Neural cell (in vitro differentiated cells): ENCODE data around the gene CGNL1. TPM values are rescaled to one million over a fixed set of nuclear protein-coding genes. Genes with fewer than 3 reads are reported as not detected.

Experiments used
- H2AFZ ChIP-seq: fragments of 200-600, 300-800 bp; sonication (generic), shearing (Covaris generic); 2 replicates; pipeline ENCODE4 v1.6.0; 2014; ENCODE audit warnings: low read depth, mild to moderate bottlenecking, antibody characterized with exemption, low read length, moderate library complexity
- H3F3A ChIP-seq: fragments of 200-600 bp; shearing (Covaris generic); 2 replicates; pipeline ENCODE4 v1.6.1; 2016; ENCODE audit warnings: mild to moderate bottlenecking, moderate library complexity, mixed read lengths, antibody characterized with exemption, low read length; ENCODE audit not compliant: insufficient read depth, poor library complexity, severe bottlenecking
- H3K27ac ChIP-seq: fragments of 200-600, 300-800 bp; sonication (generic), shearing (Covaris generic); 2 replicates; pipeline ENCODE4 v1.5.1; 2014; ENCODE audit warnings: mild to moderate bottlenecking, low read length, moderate library complexity
- H3K27me3 ChIP-seq: fragments of 300-800, 200-600 bp; sonication (generic), shearing (Covaris generic); 2 replicates; pipeline ENCODE4 v1.6.0; 2014; ENCODE audit warnings: mild to moderate bottlenecking, low read depth, low read length, moderate library complexity; ENCODE audit not compliant: insufficient read depth
- H3K36me3 ChIP-seq: fragments of 300-800, 200-600 bp; sonication (generic), shearing (Covaris generic); 2 replicates; pipeline ENCODE4 v1.5.1; 2014; ENCODE audit warnings: mild to moderate bottlenecking, antibody characterized with exemption, low read length, moderate library complexity; ENCODE audit not compliant: insufficient read depth
- H3K4me2 ChIP-seq: fragments of 300-800, 200-600 bp; sonication (generic), shearing (Covaris generic); 2 replicates; pipeline ENCODE4 v1.6.0; 2014; ENCODE audit warnings: mild to moderate bottlenecking, low read length
- H3K4me3 ChIP-seq: fragments of 300-800, 200-600 bp; sonication (generic), shearing (Covaris generic); 2 replicates; pipeline ENCODE4 v1.5.1; 2014; ENCODE audit warnings: mild to moderate bottlenecking, low read length, moderate library complexity
- H3K79me2 ChIP-seq: fragments of 200-600 bp; shearing (Covaris generic); replicated peaks from 2 replicates; pipeline ENCODE4 v1.6.0; 2014; ENCODE audit warnings: mild to moderate bottlenecking, low read length, moderate library complexity; ENCODE audit not compliant: insufficient read depth
- H3K9ac ChIP-seq: fragments of 300-800, 200-600 bp; sonication (generic), shearing (Covaris generic); 2 replicates; pipeline ENCODE4 v1.6.1; 2016; ENCODE audit warnings: mild to moderate bottlenecking, low read length, mixed read lengths
- H3K9me2 ChIP-seq: fragments of 200-600 bp; shearing (Covaris generic); 2 replicates; pipeline ENCODE4 v1.6.1; 2016; ENCODE audit warnings: mild to moderate bottlenecking, low read length, mixed read lengths; ENCODE audit not compliant: insufficient read depth
- H3K9me3 ChIP-seq: fragments of 200-600, 300-800 bp; sonication (generic), shearing (Covaris generic); 2 replicates; pipeline ENCODE4 v1.6.1; 2016; ENCODE audit warnings: mild to moderate bottlenecking, mixed run types, low read length, moderate library complexity, mixed read lengths
- H4K20me1 ChIP-seq: fragments of 200-600 bp; shearing (Covaris generic); 2 replicates; pipeline ENCODE4 v1.6.1; 2016; ENCODE audit warnings: mild to moderate bottlenecking, mixed run types; ENCODE audit not compliant: insufficient read depth
- EP300 ChIP-seq: fragments of 450-650 bp; conservative IDR thresholded peaks from 2 replicates; pipeline ENCODE4 v1.6.1; 2014; ENCODE audit warnings: antibody characterized with exemption, mild to moderate bottlenecking, moderate library complexity; ENCODE audit not compliant: poor library complexity, severe bottlenecking
- EZH2 ChIP-seq: fragments of 200-600, 300-800 bp; shearing (Covaris generic), sonication (generic); IDR thresholded peaks from 2 replicates; pipeline ENCODE4 v1.6.1; 2014; ENCODE audit warnings: antibody characterized with exemption, low read length, borderline replicate concordance, mild to moderate bottlenecking; ENCODE audit not compliant: insufficient read depth, poor library complexity, severe bottlenecking
- MXI1 ChIP-seq: fragments of 450-650 bp; conservative IDR thresholded peaks from 2 replicates; pipeline ENCODE4 v1.6.1; 2014; ENCODE audit warnings: antibody characterized with exemption, mild to moderate bottlenecking; ENCODE audit not compliant: poor library complexity, severe bottlenecking
- POLR2AphosphoS5 ChIP-seq: IDR thresholded peaks from 2 replicates; pipeline ENCODE4 v1.6.1; 2012
- RAD21 ChIP-seq: fragments of 450-650 bp; conservative IDR thresholded peaks from 2 replicates; pipeline ENCODE4 v1.6.1; 2014; ENCODE audit warnings: antibody characterized with exemption, mild to moderate bottlenecking, moderate library complexity
- SMC3 ChIP-seq: fragments of 450-650 bp; conservative IDR thresholded peaks from 2 replicates; pipeline ENCODE4 v1.6.1; 2014; ENCODE audit warnings: antibody characterized with exemption, mild to moderate bottlenecking, moderate library complexity; ENCODE audit not compliant: poor library complexity
- TAF1 ChIP-seq: IDR thresholded peaks from 2 replicates; pipeline ENCODE4 v1.6.1; 2012; ENCODE audit warnings: low read depth
- polyA plus RNA-seq: library from polyadenylated mRNA; depleted of rRNA; stranded (reverse); fragments of >200 nt; gene quantifications from 2 replicates; pipeline ENCODE4 v1.2.3, GENCODE V29; 2014
- TF ChIP-seq, protein P1 (sequence below): IDR thresholded peaks from 2 replicates; pipeline ENCODE4 v1.6.1; 2012; ENCODE audit warnings: borderline replicate concordance
- TF ChIP-seq, protein P2 (sequence below): fragments of 450-650 bp; IDR thresholded peaks from 2 replicates; pipeline ENCODE4 v1.5.1; 2014; ENCODE audit warnings: antibody characterized with exemption, mild to moderate bottlenecking, moderate library complexity; ENCODE audit not compliant: poor library complexity, severe bottlenecking

Gene CGNL1
- polyA plus RNA-seq, 1 donor from 2014 or later = 0.26 TPM

DNA sequence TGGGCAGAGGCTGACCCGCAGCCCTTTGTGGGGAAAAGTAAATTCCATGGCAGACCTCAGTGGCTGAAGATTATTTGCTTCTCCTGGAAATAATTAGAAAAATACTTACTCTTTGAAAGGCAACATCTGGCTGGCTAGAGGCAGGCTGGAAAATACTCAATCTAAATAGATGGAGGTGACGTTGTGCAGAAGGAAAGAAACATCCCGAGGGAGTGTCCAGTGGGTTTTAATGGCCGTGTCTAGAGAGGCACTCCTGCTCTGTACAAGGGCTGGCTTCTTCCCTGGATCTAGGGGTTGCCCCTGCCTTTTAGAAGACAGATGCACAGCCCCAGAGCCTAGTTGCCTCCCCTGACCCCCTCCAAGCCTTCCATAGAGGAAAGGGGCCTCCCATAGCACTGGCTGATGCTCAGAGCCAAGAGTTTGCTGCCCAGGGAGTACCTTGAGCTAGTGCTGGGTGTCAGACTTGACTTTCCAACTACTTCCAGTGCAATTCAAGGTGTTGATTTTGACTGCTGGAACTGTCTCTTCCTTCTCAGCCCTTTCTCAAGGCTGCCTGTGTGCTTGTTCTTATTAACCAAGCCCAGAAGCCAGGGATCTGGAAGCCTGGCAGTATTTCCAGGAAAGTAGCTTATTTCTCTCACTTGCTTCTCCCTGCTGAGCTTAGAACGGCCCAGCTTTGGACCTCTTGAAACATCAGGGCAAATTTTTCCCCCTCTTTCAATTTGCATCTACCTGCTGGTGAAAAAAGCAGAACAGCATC lies 27.4 kb downstream of the CGNL1 start:
- H3K4me2 ChIP-seq = no peak overlapping the region
- H3K27me3 ChIP-seq = no peaks in the 10 kb centered on the region
- TF ChIP-seq, protein P1, sequence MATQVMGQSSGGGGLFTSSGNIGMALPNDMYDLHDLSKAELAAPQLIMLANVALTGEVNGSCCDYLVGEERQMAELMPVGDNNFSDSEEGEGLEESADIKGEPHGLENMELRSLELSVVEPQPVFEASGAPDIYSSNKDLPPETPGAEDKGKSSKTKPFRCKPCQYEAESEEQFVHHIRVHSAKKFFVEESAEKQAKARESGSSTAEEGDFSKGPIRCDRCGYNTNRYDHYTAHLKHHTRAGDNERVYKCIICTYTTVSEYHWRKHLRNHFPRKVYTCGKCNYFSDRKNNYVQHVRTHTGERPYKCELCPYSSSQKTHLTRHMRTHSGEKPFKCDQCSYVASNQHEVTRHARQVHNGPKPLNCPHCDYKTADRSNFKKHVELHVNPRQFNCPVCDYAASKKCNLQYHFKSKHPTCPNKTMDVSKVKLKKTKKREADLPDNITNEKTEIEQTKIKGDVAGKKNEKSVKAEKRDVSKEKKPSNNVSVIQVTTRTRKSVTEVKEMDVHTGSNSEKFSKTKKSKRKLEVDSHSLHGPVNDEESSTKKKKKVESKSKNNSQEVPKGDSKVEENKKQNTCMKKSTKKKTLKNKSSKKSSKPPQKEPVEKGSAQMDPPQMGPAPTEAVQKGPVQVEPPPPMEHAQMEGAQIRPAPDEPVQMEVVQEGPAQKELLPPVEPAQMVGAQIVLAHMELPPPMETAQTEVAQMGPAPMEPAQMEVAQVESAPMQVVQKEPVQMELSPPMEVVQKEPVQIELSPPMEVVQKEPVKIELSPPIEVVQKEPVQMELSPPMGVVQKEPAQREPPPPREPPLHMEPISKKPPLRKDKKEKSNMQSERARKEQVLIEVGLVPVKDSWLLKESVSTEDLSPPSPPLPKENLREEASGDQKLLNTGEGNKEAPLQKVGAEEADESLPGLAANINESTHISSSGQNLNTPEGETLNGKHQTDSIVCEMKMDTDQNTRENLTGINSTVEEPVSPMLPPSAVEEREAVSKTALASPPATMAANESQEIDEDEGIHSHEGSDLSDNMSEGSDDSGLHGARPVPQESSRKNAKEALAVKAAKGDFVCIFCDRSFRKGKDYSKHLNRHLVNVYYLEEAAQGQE = no peak
- TF ChIP-seq, protein P2, sequence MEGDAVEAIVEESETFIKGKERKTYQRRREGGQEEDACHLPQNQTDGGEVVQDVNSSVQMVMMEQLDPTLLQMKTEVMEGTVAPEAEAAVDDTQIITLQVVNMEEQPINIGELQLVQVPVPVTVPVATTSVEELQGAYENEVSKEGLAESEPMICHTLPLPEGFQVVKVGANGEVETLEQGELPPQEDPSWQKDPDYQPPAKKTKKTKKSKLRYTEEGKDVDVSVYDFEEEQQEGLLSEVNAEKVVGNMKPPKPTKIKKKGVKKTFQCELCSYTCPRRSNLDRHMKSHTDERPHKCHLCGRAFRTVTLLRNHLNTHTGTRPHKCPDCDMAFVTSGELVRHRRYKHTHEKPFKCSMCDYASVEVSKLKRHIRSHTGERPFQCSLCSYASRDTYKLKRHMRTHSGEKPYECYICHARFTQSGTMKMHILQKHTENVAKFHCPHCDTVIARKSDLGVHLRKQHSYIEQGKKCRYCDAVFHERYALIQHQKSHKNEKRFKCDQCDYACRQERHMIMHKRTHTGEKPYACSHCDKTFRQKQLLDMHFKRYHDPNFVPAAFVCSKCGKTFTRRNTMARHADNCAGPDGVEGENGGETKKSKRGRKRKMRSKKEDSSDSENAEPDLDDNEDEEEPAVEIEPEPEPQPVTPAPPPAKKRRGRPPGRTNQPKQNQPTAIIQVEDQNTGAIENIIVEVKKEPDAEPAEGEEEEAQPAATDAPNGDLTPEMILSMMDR = no peak
- TF ChIP-seq MXI1 (no peak), POLR2AphosphoS5 (no peak), TAF1 (no peak), EZH2 (no peak), EP300 (no peak), SMC3 (no peak), RAD21 (no peak)
- no peak overlapping the region for H3K27ac ChIP-seq
- H3K9ac ChIP-seq = no peak overlapping the region
- no peaks in the 10 kb centered on the region for H4K20me1 ChIP-seq
- no peaks in the 10 kb centered on the region for H3K79me2 ChIP-seq
- H3F3A ChIP-seq = no peaks in the 10 kb centered on the region
- H3K4me3 ChIP-seq = no peak overlapping the region
- peaks cover 5% of the 10 kb centered on the region for H3K9me3 ChIP-seq
- H2AFZ ChIP-seq = no peak overlapping the region
- no peaks in the 10 kb centered on the region for H3K36me3 ChIP-seq
- no peaks in the 10 kb centered on the region for H3K9me2 ChIP-seq

DNA sequence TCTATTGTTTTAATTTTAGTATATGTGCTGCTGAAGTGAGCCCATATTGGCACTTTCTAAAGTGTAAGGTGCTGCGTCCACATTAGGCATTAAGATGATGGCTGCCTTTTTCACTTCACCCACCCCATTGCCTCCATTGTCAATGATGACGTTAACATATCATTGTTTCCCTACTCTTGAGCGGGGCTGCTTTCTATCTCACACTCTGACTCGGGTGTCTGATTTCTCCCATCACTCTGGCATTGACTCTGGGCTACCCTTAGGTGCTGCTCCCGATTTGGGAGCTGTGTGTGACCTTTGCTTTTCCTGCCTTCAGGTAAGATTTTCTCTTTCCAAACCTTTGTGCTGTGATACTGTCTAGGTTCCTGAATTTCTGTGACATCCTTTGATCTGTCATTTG lies 28.8 kb downstream of the CGNL1 start:
- TF ChIP-seq POLR2AphosphoS5 = no peak
- H3K9me3 ChIP-seq = peaks cover 5% of the 10 kb centered on the region
- no peak overlapping the region for H2AFZ ChIP-seq
- no peaks in the 10 kb centered on the region for H3F3A ChIP-seq
- no peak overlapping the region for H3K9ac ChIP-seq
- H3K9me2 ChIP-seq = no peaks in the 10 kb centered on the region
- H3K79me2 ChIP-seq = no peaks in the 10 kb centered on the region
- no peaks in the 10 kb centered on the region for H3K36me3 ChIP-seq
- H3K4me2 ChIP-seq = no peak overlapping the region
- H4K20me1 ChIP-seq = no peaks in the 10 kb centered on the region
- H3K4me3 ChIP-seq = no peak overlapping the region
- H3K27me3 ChIP-seq = no peaks in the 10 kb centered on the region
- no peak overlapping the region for H3K27ac ChIP-seq
